Measurements from ENCODE around the gene STPG4. TPM values are rescaled to one million over a fixed set of nuclear protein-coding genes. Genes with fewer than 3 reads are reported as not detected.
"Not testable (repeated sequence)": the region's sequence is repeated elsewhere in the genome, so short reads cannot be mapped to it uniquely, and the experiment has no call there.

Gene STPG4
- total RNA-seq, 2 experiments from 2014 or later, result 0.44 to 0.64 TPM

DNA sequence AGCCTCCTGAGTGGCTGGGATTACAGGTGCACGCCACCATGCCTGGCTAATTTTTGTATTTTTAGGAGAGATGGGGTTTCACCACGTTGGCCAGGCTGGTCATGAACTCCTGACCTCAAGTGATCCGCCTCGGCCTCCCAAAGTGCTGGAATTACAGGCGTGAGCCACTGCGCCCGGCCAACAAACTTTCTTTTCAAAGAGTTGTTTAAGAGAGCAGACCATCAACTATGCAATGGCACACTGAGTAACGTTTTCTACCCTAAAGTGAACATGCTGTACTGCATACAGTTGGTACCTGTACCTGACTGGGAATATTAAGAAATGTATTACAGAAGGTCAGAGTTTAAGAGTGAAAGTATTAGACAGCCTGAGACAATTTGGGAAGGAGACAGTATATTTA, 13.8 kb upstream of the STPG4 start:
- Mint-ChIP-seq H3K36me3 (ENCODE audit: low read depth) (peaks cover 57% of the 10 kb centered on the region), H3K4me1 (peaks cover 70% of the 10 kb centered on the region)
- H3K9me3 Mint-ChIP-seq, DNase-seq, H3K27ac Mint-ChIP-seq, POLR2A ChIA-PET, H3K4me3 Mint-ChIP-seq, H3K27me3 Mint-ChIP-seq: not testable (repeated sequence)
- CTCF ChIA-PET, result interaction anchor here (1.0 to 1.8 kb wide), 2 partner anchors 14 to 184 kb away, joined by 3 to 5 read pairs; partner anchors contain the start of gene STPG4

DNA sequence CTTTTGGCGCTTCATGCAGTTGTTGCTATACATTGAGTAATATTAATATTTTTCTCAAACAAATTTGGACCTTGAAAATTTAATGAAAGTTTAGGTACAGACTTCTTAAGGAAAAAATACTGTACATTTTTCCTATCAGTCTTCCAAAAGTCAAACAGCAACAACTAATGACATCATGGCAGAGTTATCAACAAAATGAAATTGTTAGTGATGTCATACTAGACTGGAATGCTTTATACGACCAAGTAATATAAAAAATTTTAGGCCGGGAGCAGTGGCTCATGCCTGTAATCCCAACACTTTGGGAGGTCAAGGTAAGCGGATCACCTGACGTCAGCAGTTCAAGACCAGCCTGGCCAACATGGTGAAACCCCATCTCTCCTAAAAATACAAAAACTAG, 12.0 kb upstream of the STPG4 start:
- Mint-ChIP-seq H3K27me3 (no peaks in the 10 kb centered on the region), H3K4me3 (no peak overlapping the region), H3K9me3 (no peaks in the 10 kb centered on the region), H3K4me1 (peaks cover 59% of the 10 kb centered on the region), H3K27ac (no peak overlapping the region), H3K36me3 (ENCODE audit: low read depth) (peaks cover 57% of the 10 kb centered on the region)
- no peak for DNase-seq
- CTCF ChIA-PET, result interaction anchor here (1.0 kb wide), 1 partner anchor 17 kb away, joined by 5 read pairs; no protein-coding TSS in a partner anchor
- POLR2A ChIA-PET, result no interaction called here

DNA sequence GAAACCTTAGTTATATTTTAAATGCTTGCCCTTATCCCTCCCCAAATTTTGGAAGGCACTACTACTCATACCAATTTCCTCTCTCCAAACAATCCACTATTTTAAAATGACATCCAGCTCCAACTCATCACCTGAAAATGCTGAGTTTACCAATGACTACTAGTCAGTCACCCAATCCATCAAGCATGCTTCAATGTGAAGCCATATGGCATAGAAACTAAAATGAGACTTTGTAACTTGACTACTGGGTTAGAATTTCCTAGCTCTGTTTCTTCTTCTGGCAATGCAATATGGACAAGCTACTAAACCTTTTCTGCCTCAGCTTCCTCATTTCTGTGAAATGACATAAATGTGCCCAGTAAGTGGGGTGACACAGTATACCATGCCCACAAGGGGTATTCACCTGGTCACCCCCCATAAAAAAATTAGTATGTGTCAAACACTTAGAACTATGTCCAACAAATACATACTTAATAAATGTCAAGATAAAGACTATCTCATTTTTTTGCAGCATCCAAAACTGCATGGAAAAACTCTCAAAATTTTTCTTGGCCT, 10.0 kb upstream of the STPG4 start:
- H3K9me3 Mint-ChIP-seq, result no peaks in the 10 kb centered on the region
- CTCF ChIA-PET, result interaction anchor here (0.6 to 1.9 kb wide), 2 partner anchors 10 to 41 kb away, joined by 3 to 5 read pairs; no protein-coding TSS in a partner anchor
- POLR2A ChIA-PET, result no interaction called here
- H3K4me1 Mint-ChIP-seq, result peaks cover 41% of the 10 kb centered on the region
- peaks cover 64% of the 10 kb centered on the region for H3K36me3 Mint-ChIP-seq (ENCODE audit: low read depth)
- H3K27ac Mint-ChIP-seq, result no peak overlapping the region
- DNase-seq, result no peak
- H3K4me3 Mint-ChIP-seq, result no peak overlapping the region
- H3K27me3 Mint-ChIP-seq, result no peaks in the 10 kb centered on the region

DNA sequence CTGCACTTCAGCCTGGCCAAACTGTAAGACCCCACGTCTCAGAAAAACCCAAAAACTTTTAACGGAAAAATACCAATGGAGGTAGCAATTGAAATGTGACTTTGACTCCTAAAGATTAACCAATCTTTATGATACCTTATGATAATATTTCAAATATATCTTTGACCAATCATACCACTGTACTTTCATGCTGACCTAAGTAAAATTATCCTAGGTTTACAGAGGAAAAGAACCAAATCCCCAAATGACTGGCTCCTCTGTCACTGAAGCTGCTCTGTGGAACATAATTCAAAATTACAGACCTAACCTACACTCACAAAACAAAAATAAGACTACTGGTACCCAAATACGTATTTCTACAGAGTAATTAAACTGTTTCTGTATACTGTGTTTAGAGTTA, 7.7 kb upstream of the STPG4 start:
- ChIA-PET POLR2A (interaction anchor here (0.7 kb wide), 1 partner anchor 1763 kb away, joined by 3 read pairs; no protein-coding TSS in a partner anchor), CTCF (interaction anchor here (0.6 to 1.1 kb wide), 3 partner anchors 11 to 246 kb away, joined by 3 to 6 read pairs (median 3); no protein-coding TSS in a partner anchor)
- Mint-ChIP-seq H3K4me1 (peaks cover 26% of the 10 kb centered on the region), H3K27me3 (no peaks in the 10 kb centered on the region), H3K4me3 (no peak overlapping the region), H3K9me3 (no peaks in the 10 kb centered on the region), H3K36me3 (ENCODE audit: low read depth) (peaks cover 61% of the 10 kb centered on the region), H3K27ac (no peak overlapping the region)
- DNase-seq, result no peak

GRCh38 chr2:47161475-47161874, 6.4 kb upstream of the STPG4 start:
- H3K36me3 Mint-ChIP-seq (ENCODE audit: low read depth), result peaks cover 69% of the 10 kb centered on the region
- ChIA-PET CTCF (no interaction called here), POLR2A (no interaction called here)
- no peaks in the 10 kb centered on the region for H3K9me3 Mint-ChIP-seq
- H3K27ac Mint-ChIP-seq, result no peak overlapping the region
- H3K27me3 Mint-ChIP-seq, result no peaks in the 10 kb centered on the region
- H3K4me1 Mint-ChIP-seq, result peaks cover 31% of the 10 kb centered on the region
- no peak overlapping the region for H3K4me3 Mint-ChIP-seq
- DNase-seq, result no peak

- ChIA-PET CTCF (no interaction called here), POLR2A (no interaction called here)
- Mint-ChIP-seq H3K9me3 (no peaks in the 10 kb centered on the region), H3K27me3 (no peaks in the 10 kb centered on the region), H3K4me3 (no peak overlapping the region), H3K36me3 (ENCODE audit: low read depth) (peaks cover 71% of the 10 kb centered on the region), H3K4me1 (peaks cover 33% of the 10 kb centered on the region), H3K27ac (no peak overlapping the region)
- no peak for DNase-seq
Measured at GRCh38 chr2:47160660-47161059, 5.6 kb upstream of the STPG4 start.

- ChIA-PET POLR2A (no interaction called here), CTCF (no interaction called here)
- Mint-ChIP-seq H3K27ac (no peak overlapping the region), H3K36me3 (ENCODE audit: low read depth) (peaks cover 67% of the 10 kb centered on the region), H3K9me3 (no peaks in the 10 kb centered on the region), H3K4me1 (peaks cover 31% of the 10 kb centered on the region), H3K4me3 (no peak overlapping the region), H3K27me3 (no peaks in the 10 kb centered on the region)
- no peak for DNase-seq
Measured at GRCh38 chr2:47160211-47160610, 5.1 kb upstream of the STPG4 start.

DNA sequence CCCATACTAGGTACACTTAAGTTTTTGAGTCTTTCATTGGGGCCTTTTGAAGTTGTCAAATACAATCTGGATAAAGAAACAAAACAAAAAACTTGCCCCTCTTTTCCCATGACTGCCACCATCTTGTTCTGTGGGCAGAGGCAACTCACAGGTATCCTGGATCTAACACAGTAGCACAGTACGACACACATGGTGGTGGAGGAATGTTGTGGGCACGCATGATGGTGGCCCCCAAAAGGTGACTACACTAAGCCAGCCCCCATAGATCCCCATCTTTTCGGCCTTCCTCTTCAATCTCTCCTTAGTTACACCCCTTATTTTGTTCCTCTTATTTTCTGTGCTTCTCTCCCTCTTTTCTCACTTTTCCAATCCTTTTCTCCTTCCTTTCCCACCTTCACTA, 4.5 kb upstream of the STPG4 start:
- Mint-ChIP-seq H3K9me3 (no peaks in the 10 kb centered on the region), H3K27ac (peak overlapping the region; percentile 74), H3K4me1 (peaks cover 25% of the 10 kb centered on the region), H3K36me3 (ENCODE audit: low read depth) (peaks cover 65% of the 10 kb centered on the region), H3K27me3 (no peaks in the 10 kb centered on the region), H3K4me3 (no peak overlapping the region)
- ChIA-PET CTCF (no interaction called here), POLR2A (no interaction called here)
- DNase-seq, result no peak

DNA sequence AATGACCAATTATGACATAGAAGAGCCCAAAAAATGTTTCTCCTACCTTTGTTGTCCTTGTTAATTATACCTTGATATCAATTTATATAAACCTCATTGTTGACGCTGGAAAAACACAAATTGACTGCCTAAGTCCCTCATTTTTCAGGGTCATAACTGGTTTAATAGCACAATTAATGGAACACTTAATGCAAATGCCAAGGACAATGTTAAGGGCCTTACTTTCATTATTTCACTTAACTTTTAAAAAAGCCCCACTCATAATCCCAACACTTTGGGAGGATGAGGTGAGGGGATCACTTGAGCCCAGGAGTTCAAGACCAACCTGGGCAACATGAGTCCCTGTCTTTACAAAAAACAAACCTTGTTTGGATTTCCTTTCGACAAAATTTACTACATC, 3.5 kb upstream of the STPG4 start:
- no peak overlapping the region for H3K4me3 Mint-ChIP-seq
- no peak overlapping the region for H3K27ac Mint-ChIP-seq
- no peaks in the 10 kb centered on the region for H3K27me3 Mint-ChIP-seq
- peaks cover 22% of the 10 kb centered on the region for H3K4me1 Mint-ChIP-seq
- H3K9me3 Mint-ChIP-seq, result no peaks in the 10 kb centered on the region
- no peak for DNase-seq
- ChIA-PET CTCF (no interaction called here), POLR2A (no interaction called here)
- peaks cover 62% of the 10 kb centered on the region for H3K36me3 Mint-ChIP-seq (ENCODE audit: low read depth)

GRCh38 chr2:47152803-47153202, 2.3 kb downstream of the STPG4 start:
- Mint-ChIP-seq H3K36me3 (ENCODE audit: low read depth) (peaks cover 40% of the 10 kb centered on the region), H3K9me3 (peaks cover 2% of the 10 kb centered on the region), H3K27me3 (no peaks in the 10 kb centered on the region), H3K4me3 (no peak overlapping the region), H3K27ac (no peak overlapping the region), H3K4me1 (peaks cover 17% of the 10 kb centered on the region)
- DNase-seq, result no peak
- ChIA-PET CTCF (no interaction called here), POLR2A (no interaction called here)

- Mint-ChIP-seq H3K4me1 (peaks cover 3% of the 10 kb centered on the region), H3K4me3 (no peak overlapping the region), H3K36me3 (ENCODE audit: low read depth) (peaks cover 25% of the 10 kb centered on the region), H3K9me3 (peaks cover 2% of the 10 kb centered on the region), H3K27ac (no peak overlapping the region), H3K27me3 (no peaks in the 10 kb centered on the region)
- DNase-seq, result no peak
- POLR2A ChIA-PET, result no interaction called here
- CTCF ChIA-PET, result interaction anchor here (0.7 to 1.2 kb wide), 3 partner anchors 23 to 103 kb away, joined by 3 to 4 read pairs (median 3); no protein-coding TSS in a partner anchor
Measured at GRCh38 chr2:47150175-47150574, 4.9 kb downstream of the STPG4 start.

GRCh38 chr2:47147021-47147420, 8.1 kb downstream of the STPG4 start:
- H3K4me1 Mint-ChIP-seq, result no peaks in the 10 kb centered on the region
- peaks cover 2% of the 10 kb centered on the region for H3K9me3 Mint-ChIP-seq
- no peak overlapping the region for H3K27ac Mint-ChIP-seq
- no peaks in the 10 kb centered on the region for H3K27me3 Mint-ChIP-seq
- DNase-seq, result no peak
- CTCF ChIA-PET, result interaction anchor here (0.6 kb wide), 1 partner anchor 470 kb away, joined by 3 read pairs; no protein-coding TSS in a partner anchor
- no peak overlapping the region for H3K4me3 Mint-ChIP-seq
- peaks cover 36% of the 10 kb centered on the region for H3K36me3 Mint-ChIP-seq (ENCODE audit: low read depth)
- POLR2A ChIA-PET, result no interaction called here

DNA sequence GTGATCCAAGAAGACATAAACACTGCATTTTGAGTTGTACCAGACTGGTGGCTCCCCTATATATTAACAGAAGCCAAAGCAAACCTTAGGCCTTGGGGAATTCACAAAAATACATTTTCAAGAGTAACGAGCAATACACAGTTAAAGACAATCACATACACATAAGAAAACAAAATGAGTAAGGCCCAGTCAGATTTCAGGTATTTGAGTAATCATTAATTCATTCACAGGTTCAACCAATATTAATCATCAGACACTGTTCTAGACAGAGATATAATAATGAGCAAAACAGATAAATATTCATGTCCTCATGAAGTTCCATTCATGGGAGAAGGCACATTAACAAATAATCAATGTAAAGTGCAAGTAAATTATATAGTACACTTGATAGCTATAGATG, 9.6 kb downstream of the STPG4 start:
- no peak for DNase-seq
- H3K4me3 Mint-ChIP-seq, result no peak overlapping the region
- H3K9me3 Mint-ChIP-seq, result peaks cover 2% of the 10 kb centered on the region
- ChIA-PET CTCF (no interaction called here), POLR2A (no interaction called here)
- H3K27me3 Mint-ChIP-seq, result no peaks in the 10 kb centered on the region
- H3K27ac Mint-ChIP-seq, result no peak overlapping the region
- H3K4me1 Mint-ChIP-seq, result no peaks in the 10 kb centered on the region
- H3K36me3 Mint-ChIP-seq (ENCODE audit: low read depth), result peaks cover 41% of the 10 kb centered on the region

DNA sequence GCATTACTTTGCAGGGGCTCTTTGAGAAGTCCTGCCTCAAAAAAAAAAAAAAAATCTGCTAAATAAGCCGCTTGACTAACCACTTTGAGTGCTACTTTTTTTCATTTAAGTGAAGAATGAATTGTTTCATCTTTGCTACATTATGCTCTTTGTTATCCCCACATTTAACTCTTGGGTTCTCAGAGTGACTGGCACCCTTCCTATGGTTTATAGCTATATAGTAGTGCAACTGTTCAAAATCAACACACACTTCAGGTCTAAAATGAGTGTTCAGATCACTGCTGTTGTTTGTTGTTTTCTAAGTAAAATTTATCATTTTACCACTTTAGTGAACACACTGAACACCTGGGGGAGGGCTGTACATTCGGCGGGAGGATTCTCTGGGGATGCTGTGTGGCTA, 13.6 kb downstream of the STPG4 start:
- Mint-ChIP-seq H3K4me1 (no peaks in the 10 kb centered on the region), H3K9me3 (peaks cover 12% of the 10 kb centered on the region), H3K27ac (no peak overlapping the region), H3K27me3 (no peaks in the 10 kb centered on the region), H3K36me3 (ENCODE audit: low read depth) (peaks cover 43% of the 10 kb centered on the region), H3K4me3 (no peak overlapping the region)
- POLR2A ChIA-PET, result no interaction called here
- CTCF ChIA-PET, result interaction anchor here (1.2 kb wide), 1 partner anchor 31 kb away, joined by 3 read pairs; no protein-coding TSS in a partner anchor
- DNase-seq, result no peak
